SKM-1 (cell line): Measurements from ENCODE around the gene FGF19.
A peak's percentile ranks its signal among the peaks of the same experiment; 100 is the strongest.
"Not testable (repeated sequence)": the region's sequence is repeated elsewhere in the genome, so short reads cannot be mapped to it uniquely, and the experiment has no call there.

Experiments used
- DNase-seq: peaks from one replicate; lab custom pipeline; 2025; ENCODE audit not compliant: unreplicated experiment; lab: John Stamatoyannopoulos, UW

Gene FGF19

DNA sequence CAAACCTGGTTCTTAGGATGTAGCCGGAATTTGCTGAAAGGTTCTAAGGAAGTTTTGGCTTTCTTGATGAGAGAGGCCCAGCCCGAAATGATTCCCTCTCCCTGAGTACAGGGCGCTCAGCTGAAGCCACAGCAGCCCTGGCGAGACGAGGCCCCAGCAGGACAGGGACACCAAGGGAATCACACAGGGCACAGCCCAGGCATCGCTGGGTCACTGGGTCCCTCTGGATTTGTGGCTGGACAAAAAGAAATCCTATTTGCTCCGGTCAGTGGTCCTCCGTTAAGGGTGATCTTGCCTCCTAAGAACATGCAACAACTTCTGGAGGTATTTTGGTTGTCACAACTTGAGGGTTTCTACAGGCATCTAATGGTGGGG, 6.4 kb downstream of the FGF19 start:
- no peak for DNase-seq

GRCh38 chr11:69696749-69697468, 6.9 kb downstream of the FGF19 start:
- DNase-seq, result no peak

DNA sequence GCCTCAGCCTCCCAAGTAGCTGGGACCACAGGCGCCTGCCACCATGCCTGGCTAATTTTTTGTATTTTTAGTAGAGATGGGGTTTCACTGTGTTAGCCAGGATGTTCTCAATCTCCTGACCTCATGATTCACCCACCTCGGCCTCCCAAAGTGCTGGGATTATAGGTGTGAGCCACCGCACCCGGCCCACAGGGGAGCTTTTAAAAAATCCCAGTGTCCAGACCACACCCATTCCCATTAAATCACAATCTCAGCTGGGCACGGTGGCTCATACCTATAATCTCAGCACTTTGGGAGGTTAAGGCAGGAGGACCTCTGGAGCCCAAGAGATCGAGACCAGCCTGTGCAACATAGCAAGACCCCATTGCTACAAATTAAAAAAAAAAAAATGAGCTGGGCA, 7.8 kb downstream of the FGF19 start:
- not testable (repeated sequence) for DNase-seq

DNA sequence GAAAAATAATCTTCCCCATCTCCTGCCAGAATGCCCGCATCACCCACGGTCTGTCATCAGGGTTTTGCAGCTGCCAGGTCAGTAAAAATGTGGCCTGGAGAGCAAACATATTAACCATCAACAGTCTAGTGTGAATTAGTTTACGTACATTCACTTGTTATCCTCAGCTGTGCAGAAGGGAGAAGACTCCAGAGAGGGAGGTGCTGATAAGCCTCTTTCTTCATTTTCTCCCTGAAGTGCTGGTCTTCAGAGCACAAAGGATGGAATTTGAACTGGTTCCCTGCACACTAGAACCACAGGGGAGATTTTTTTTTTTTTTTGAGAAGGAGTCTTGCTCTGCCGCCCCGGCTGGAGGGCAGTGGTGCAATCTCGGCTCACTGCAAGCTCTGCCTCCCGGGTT, 8.2 kb downstream of the FGF19 start:
- DNase-seq, result no peak

DNA sequence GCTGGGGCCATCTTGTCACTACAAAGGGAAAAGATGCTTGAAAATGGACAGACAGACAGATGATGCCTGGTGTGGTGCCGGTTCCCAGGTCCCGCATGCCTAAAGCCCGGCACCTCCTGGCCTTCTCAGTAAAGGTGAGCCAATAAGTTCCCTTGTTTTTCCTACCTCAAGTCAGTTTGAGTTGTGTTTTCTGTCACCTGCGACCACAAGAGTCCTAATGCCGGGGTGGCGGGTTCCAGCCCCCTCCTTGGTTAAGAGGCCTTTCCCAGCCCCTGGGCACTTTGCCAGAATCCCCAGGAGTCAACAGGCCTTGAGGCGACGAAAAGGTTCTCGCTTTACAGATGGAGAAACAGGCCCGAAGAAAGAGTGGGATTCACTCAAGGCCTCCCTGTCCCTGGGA, 9.0 kb downstream of the FGF19 start:
- no peak for DNase-seq

- DNase-seq, result no peak
These were observed 11.4 kb downstream of the FGF19 start for GRCh38 chr11:69692422-69692821.

DNA sequence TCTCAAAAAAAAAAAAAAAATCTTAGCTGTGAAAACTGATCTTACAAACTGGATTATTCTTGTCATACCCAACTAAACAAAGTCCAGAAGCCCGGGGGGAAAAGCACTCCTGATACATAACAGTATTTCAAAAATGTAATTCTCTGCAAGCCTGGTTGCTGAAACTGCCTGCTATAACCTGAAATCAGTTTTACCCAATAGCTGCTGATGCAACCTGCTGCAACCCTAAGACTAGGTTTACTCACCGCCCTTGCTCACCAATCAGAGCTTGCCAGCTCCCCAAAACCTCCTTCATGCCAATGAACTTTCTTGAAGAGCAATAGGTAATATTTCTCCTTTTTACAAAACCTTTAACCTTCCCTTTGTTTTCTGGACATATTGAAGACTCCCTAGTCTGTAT, 12.4 kb downstream of the FGF19 start:
- no peak for DNase-seq

GRCh38 chr11:69689484-69690319, 14.1 kb downstream of the FGF19 start:
- DNase-seq, result no peak

DNA sequence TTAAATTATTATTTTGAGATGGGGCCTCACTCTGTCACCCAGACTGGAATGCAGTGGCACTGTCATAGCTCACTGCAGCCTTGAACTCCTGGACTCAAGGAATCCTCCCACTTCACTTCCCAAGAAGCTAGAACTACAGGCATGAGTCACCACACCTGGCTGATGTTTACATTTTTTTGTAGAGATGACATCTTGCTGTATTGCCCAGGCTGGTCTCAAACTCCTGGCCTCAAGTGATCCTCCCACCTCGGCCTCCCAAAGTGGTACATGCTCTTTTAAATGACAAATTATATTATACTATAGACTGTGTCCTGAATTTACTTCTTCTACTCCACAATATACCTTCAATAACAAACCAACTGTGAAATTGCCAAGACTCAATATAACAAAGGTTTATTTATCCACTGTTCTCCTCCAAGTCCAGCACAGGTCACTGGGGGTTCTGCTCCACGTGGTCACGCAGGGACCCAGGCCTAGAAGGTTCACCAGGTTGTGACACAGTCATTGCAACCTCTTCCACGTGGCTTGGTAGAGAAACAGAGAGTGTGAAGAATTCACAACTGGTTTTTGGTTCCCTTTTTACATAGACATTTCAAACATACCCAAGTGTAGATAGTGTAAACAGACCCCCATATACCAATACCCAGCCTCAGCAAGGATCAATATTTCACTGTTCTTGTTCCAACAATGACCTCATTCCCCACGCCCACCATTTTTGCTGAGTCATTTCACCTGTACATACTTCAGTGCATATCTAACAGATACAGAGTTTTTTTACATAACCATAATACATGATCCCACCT, 15.7 kb downstream of the FGF19 start:
- DNase-seq, result not testable (repeated sequence)

DNA sequence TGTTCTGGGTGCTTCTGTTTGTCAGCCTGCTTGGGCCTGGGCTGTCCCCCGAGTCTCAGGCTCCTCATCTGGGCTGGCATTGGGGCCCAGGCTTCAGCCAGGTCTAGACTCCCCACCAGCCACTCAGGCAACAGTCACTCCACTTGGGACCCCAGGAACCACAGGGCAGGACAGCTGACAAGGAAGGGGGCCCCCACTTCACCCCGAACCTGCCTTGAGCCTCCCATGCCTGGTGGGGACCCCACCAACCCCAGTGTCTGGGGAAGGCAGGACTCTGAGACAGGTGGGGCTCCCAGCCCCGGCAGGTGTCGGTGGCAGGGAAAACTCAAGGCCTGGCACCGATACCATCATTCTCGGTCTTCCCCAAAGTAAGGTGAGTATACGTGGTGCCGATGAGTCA, 17.0 kb downstream of the FGF19 start:
- no peak for DNase-seq

- DNase-seq, result no peak
These were observed 17.4 kb downstream of the FGF19 start for GRCh38 chr11:69686452-69686851.

- no peak for DNase-seq
These were observed 18.5 kb downstream of the FGF19 start for GRCh38 chr11:69685348-69685747.

- DNase-seq, result no peak
These were observed 19.2 kb downstream of the FGF19 start for GRCh38 chr11:69684651-69685050.

GRCh38 chr11:69683764-69684333, 20.0 kb downstream of the FGF19 start:
- DNase-seq, result no peak

GRCh38 chr11:69682681-69683326, 21.0 kb downstream of the FGF19 start:
- DNase-seq, result no peak

- DNase-seq, result no peak
These were observed 21.6 kb downstream of the FGF19 start for GRCh38 chr11:69682221-69682620.

- DNase-seq, result no peak
These were observed 23.1 kb downstream of the FGF19 start for GRCh38 chr11:69680688-69681087.

DNA sequence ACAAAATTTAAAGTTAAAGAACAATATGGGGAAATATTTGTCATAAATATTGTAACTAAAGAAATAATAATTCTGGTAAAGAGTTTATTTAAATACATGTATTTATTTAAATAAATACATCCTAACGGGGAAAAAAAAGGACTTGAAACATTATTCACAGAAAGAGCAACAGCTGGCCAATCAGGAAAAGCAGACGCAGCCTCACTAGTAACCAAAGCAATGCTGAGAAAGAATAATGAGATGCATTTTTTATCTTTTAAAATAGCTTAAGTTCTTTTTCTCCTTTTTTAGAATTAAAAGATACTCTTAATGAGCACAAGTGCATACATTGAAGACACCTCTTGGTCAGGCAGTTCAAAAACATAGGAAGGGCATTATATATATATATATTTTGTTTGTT, 26.1 kb downstream of the FGF19 start:
- no peak for DNase-seq

- peak; percentile 86 for DNase-seq
These were observed 28.7 kb downstream of the FGF19 start, which contains the start of gene LTO1 for GRCh38 chr11:69674886-69675714. TSS of gene LTO1 (minus strand) at chr11:69675353. CDS start at chr11:69675239, 114 bp downstream.
